H1 (cell line): Measurements from ENCODE around the gene ZNF248. TPM values are rescaled to one million over a fixed set of nuclear protein-coding genes. Genes with fewer than 3 reads are reported as not detected.

Experiments used
- CTCF ChIA-PET: fragments of 300-600 bp; sonication (Branson Sonifier 250); formaldehyde crosslinking; loops from one replicate; lab custom pipeline; 2021; ENCODE audit not compliant: partially characterized antibody; lab: Charles Lee
- POLR2A ChIA-PET: fragments of 300-600 bp; sonication (Branson Sonifier 250); formaldehyde crosslinking; loops from one replicate; lab custom pipeline; 2021; ENCODE audit warnings: inconsistent platforms; ENCODE audit not compliant: partially characterized antibody; lab: Charles Lee
- DNase-seq, 2 experiments: peaks; one replicate each; pipeline versions ENCODE4 v3.0.0 to v3.0.0-alpha.2; 2010 to 2022; ENCODE audit warnings: low spot score in 2 of 2, low read depth in 1 of 2, mixed read lengths in 1 of 2
- FAIRE-seq: peaks from 2 replicates; lab custom pipeline; 2011; peaks lifted over from hg19 to GRCh38; lab: Jason Lieb, UNC
- H2AFZ ChIP-seq: 2 replicates; pipeline ENCODE4 v1.8.1; 2012; ENCODE audit warnings: low read length, inconsistent platforms
- H2AK5ac ChIP-seq: 2 replicates; pipeline ENCODE4 v1.6.1; 2013; ENCODE audit warnings: low read depth, low read length
- H2BK120ac ChIP-seq: replicated peaks from 2 replicates; pipeline ENCODE3; 2013; ENCODE audit warnings: low read depth, low read length, inconsistent platforms
- H2BK12ac ChIP-seq: 2 replicates; pipeline ENCODE4 v1.6.1; 2013; ENCODE audit warnings: low read depth, low read length
- H2BK15ac ChIP-seq: 2 replicates; pipeline ENCODE4 v1.6.1; 2013; ENCODE audit warnings: low read length
- H2BK20ac ChIP-seq: 2 replicates; pipeline ENCODE4 v1.6.1; 2013; ENCODE audit warnings: low read length
- H2BK5ac ChIP-seq: 2 replicates; pipeline ENCODE4 v1.6.1; 2013; ENCODE audit warnings: low read depth, low read length
- H3K14ac ChIP-seq: 2 replicates; pipeline ENCODE4 v1.6.1; 2013; ENCODE audit warnings: inconsistent platforms; ENCODE audit not compliant: insufficient read length
- H3K18ac ChIP-seq: 2 replicates; pipeline ENCODE4 v1.6.1; 2013; ENCODE audit warnings: low read length; ENCODE audit errors: extremely low read depth
- H3K23ac ChIP-seq: 2 replicates; pipeline ENCODE4 v1.6.1; 2013; ENCODE audit warnings: inconsistent platforms; ENCODE audit not compliant: insufficient read length
- H3K23me2 ChIP-seq: 2 replicates; pipeline ENCODE4 v1.6.1; 2013; ENCODE audit warnings: low read depth, low read length
- H3K27ac ChIP-seq: 2 replicates; pipeline ENCODE4 v1.6.1; 2011; ENCODE audit warnings: low read depth, low read length, inconsistent platforms
- H3K27me3 ChIP-seq, 4 experiments: replicated peaks in 1 of 4; 1 replicate in 1 of 4; 2 replicates in 3 of 4; pipeline versions ENCODE4 v1.6.1 to v1.8.1; 2011 to 2013; ENCODE audit warnings: low read length in 3 of 4, mild to moderate bottlenecking in 3 of 4, inconsistent platforms in 2 of 4, mixed read lengths in 2 of 4, moderate library complexity in 1 of 4; ENCODE audit not compliant: control insufficient read depth in 3 of 4, insufficient read depth in 3 of 4; ENCODE audit errors: extremely low read depth in 1 of 4
- H3K36me3 ChIP-seq, 4 experiments: 2 replicates each; pipeline versions ENCODE4 v1.6.1 to v1.8.1; 2011 to 2013; ENCODE audit warnings: mild to moderate bottlenecking in 4 of 4, low read length in 3 of 4, moderate library complexity in 2 of 4, control low read depth in 1 of 4, inconsistent platforms in 1 of 4; ENCODE audit not compliant: insufficient read depth in 4 of 4, control insufficient read depth in 2 of 4
- H3K4ac ChIP-seq: replicated peaks from 2 replicates; pipeline ENCODE3; 2013; ENCODE audit warnings: low read length, low read depth, mixed read lengths, inconsistent platforms; ENCODE audit not compliant: insufficient read length
- H3K4me1 ChIP-seq, 4 experiments: replicated peaks in 1 of 4; 1 replicate in 1 of 4; 2 replicates in 3 of 4; pipeline versions ENCODE4 v1.6.1 to v1.8.1; 2011 to 2013; ENCODE audit warnings: low read length in 3 of 4, inconsistent platforms in 2 of 4, mixed read lengths in 1 of 4; ENCODE audit not compliant: insufficient read depth in 4 of 4, control insufficient read depth in 3 of 4
- H3K4me2 ChIP-seq, 2 experiments: 2 replicates each; pipeline versions ENCODE4 v1.6.1 to v1.8.1; 2011 to 2013; ENCODE audit warnings: low read depth in 2 of 2, low read length in 2 of 2, control low read depth in 1 of 2, inconsistent platforms in 1 of 2, mild to moderate bottlenecking in 1 of 2; ENCODE audit not compliant: insufficient read depth in 1 of 2
- H3K4me3 ChIP-seq, 4 experiments: fragments of 200-600, 300-600 bp in 1 of 4; sonication (generic), shearing (Covaris generic), sonication (Bioruptor Twin) in 1 of 4; 2 replicates each; pipeline versions ENCODE4 v1.5.1 to v1.8.1; 2011 to 2016; ENCODE audit warnings: low read length in 4 of 4, low read depth in 3 of 4, control low read depth in 2 of 4, inconsistent platforms in 2 of 4, mild to moderate bottlenecking in 2 of 4, mixed read lengths in 1 of 4, moderate library complexity in 1 of 4; ENCODE audit not compliant: insufficient read depth in 2 of 4; ENCODE audit errors: extremely low read depth in 1 of 4
- H3K56ac ChIP-seq: replicated peaks from 2 replicates; pipeline ENCODE3; 2013; ENCODE audit warnings: low read depth, mild to moderate bottlenecking, mixed read lengths, low read length, inconsistent platforms; ENCODE audit not compliant: insufficient read length
- H3K79me1 ChIP-seq: 2 replicates; pipeline ENCODE4 v1.6.1; 2013; ENCODE audit warnings: low read depth, low read length, control low read depth
- H3K79me2 ChIP-seq, 2 experiments: 2 replicates each; pipeline versions ENCODE4 v1.6.1 to v1.8.1; 2012 to 2013; ENCODE audit warnings: low read length in 2 of 2, mild to moderate bottlenecking in 2 of 2, inconsistent platforms in 1 of 2; ENCODE audit not compliant: insufficient read depth in 2 of 2, control insufficient read depth in 1 of 2
- H3K9ac ChIP-seq, 4 experiments: replicated peaks in 1 of 4; 1 replicate in 1 of 4; 2 replicates in 3 of 4; pipeline versions ENCODE4 v1.6.1 to v1.8.1; 2011 to 2013; ENCODE audit warnings: low read depth in 3 of 4, low read length in 3 of 4, control low read depth in 2 of 4, mild to moderate bottlenecking in 2 of 4, moderate library complexity in 2 of 4, inconsistent platforms in 1 of 4; ENCODE audit errors: extremely low read depth in 1 of 4
- H3K9me3 ChIP-seq, 2 experiments: 2 replicates each; pipeline versions ENCODE4 v1.6.1 to v1.8.1; 2012 to 2013; ENCODE audit warnings: mild to moderate bottlenecking in 2 of 2, moderate library complexity in 2 of 2, control low read depth in 1 of 2, inconsistent platforms in 1 of 2, low read depth in 1 of 2, low read length in 1 of 2, mixed read lengths in 1 of 2; ENCODE audit not compliant: insufficient read depth in 2 of 2
- H4K20me1 ChIP-seq, 2 experiments: replicated peaks in 1 of 2; 2 replicates each; pipeline versions ENCODE3 to v1.8.1; 2011 to 2013; ENCODE audit warnings: inconsistent platforms in 2 of 2, low read length in 2 of 2, mild to moderate bottlenecking in 1 of 2; ENCODE audit not compliant: insufficient read depth in 2 of 2, control insufficient read depth in 1 of 2
- H4K5ac ChIP-seq: 2 replicates; pipeline ENCODE4 v1.6.1; 2013; ENCODE audit warnings: low read length, low read depth, mixed read lengths, inconsistent platforms; ENCODE audit not compliant: insufficient read length
- H4K8ac ChIP-seq: 2 replicates; pipeline ENCODE4 v1.8.0; 2013; ENCODE audit warnings: mild to moderate bottlenecking, moderate library complexity, low read length, inconsistent platforms; ENCODE audit not compliant: insufficient read depth; ENCODE audit errors: extremely low read depth
- H4K91ac ChIP-seq: replicated peaks from 2 replicates; pipeline ENCODE3; 2013; ENCODE audit warnings: low read length, mixed read lengths, inconsistent platforms; ENCODE audit not compliant: insufficient read length
- BACH1 ChIP-seq: IDR thresholded peaks from 2 replicates; pipeline ENCODE4 v1.6.1; 2012; ENCODE audit warnings: low read length, improper control_type of control experiment
- CHD2 ChIP-seq: IDR thresholded peaks from 2 replicates; pipeline ENCODE4 v1.6.1; 2012; ENCODE audit warnings: low read length, improper control_type of control experiment
- EP300 ChIP-seq, 2 experiments: IDR thresholded peaks; 1 replicate in 1 of 2; 2 replicates in 1 of 2; pipeline ENCODE4 v1.6.1; 2011 to 2012; ENCODE audit warnings: low read depth in 2 of 2, low read length in 2 of 2, mild to moderate bottlenecking in 2 of 2, borderline replicate concordance in 1 of 2, inconsistent platforms in 1 of 2, moderate library complexity in 1 of 2
- FOSL1 ChIP-seq: IDR thresholded peaks from 2 replicates; pipeline ENCODE4 v1.6.1; 2011; ENCODE audit warnings: mild to moderate bottlenecking, low read depth, low read length, moderate library complexity; ENCODE audit not compliant: insufficient read depth
- GTF2F1 ChIP-seq: IDR thresholded peaks from 2 replicates; pipeline ENCODE4 v1.6.1; 2012; ENCODE audit warnings: low read depth, low read length, improper control_type of control experiment, borderline replicate concordance
- HDAC2 ChIP-seq, 2 experiments: fragments of 300-600 bp in 1 of 2; sonication (generic) in 1 of 2; IDR thresholded peaks; 2 replicates each; pipeline ENCODE4 v1.6.1; 2011 to 2012; ENCODE audit warnings: low read depth in 2 of 2, low read length in 2 of 2, mild to moderate bottlenecking in 2 of 2, moderate library complexity in 2 of 2, borderline replicate concordance in 1 of 2, inconsistent platforms in 1 of 2
- JUN ChIP-seq: IDR thresholded peaks from 2 replicates; pipeline ENCODE4 v1.6.1; 2011; ENCODE audit warnings: low read depth, mild to moderate bottlenecking, improper control_type of control experiment, low read length
- PHF8 ChIP-seq: fragments of 200-600 bp; sonication (generic); conservative IDR thresholded peaks from 2 replicates; pipeline ENCODE4 v1.7.1; 2012; ENCODE audit warnings: low read depth, mild to moderate bottlenecking, inconsistent platforms, low read length, moderate library complexity
- POLR2AphosphoS5 ChIP-seq: IDR thresholded peaks from 2 replicates; pipeline ENCODE4 v1.6.1; 2011; ENCODE audit warnings: low read depth, low read length
- SAP30 ChIP-seq: fragments of 300-600 bp; sonication (generic); IDR thresholded peaks from 2 replicates; pipeline ENCODE4 v1.7.1; 2012; ENCODE audit warnings: low read length, moderate library complexity, mild to moderate bottlenecking, inconsistent platforms; ENCODE audit not compliant: insufficient read depth, insufficient replicate concordance
- SIN3A ChIP-seq, 2 experiments: IDR thresholded peaks in 1 of 2; conservative IDR thresholded peaks in 1 of 2; 2 replicates each; pipeline ENCODE4 v1.6.1; 2011 to 2012; ENCODE audit warnings: low read length in 2 of 2, improper control_type of control experiment in 1 of 2, low read depth in 1 of 2, mild to moderate bottlenecking in 1 of 2
- SP1 ChIP-seq: IDR thresholded peaks from 2 replicates; pipeline ENCODE4 v1.6.1; 2011; ENCODE audit warnings: low read depth, low read length
- SRF ChIP-seq: IDR thresholded peaks from 2 replicates; pipeline ENCODE4 v1.6.1; 2011; ENCODE audit warnings: mild to moderate bottlenecking, low read depth, low read length, moderate library complexity
- TBP ChIP-seq: IDR thresholded peaks from 2 replicates; pipeline ENCODE4 v1.6.1; 2011; ENCODE audit warnings: low read depth, low read length, improper control_type of control experiment
- polyA plus RNA-seq, 7 experiments: library from polyadenylated mRNA; depleted of rRNA in 3 of 7; stranded (reverse) in 5 of 7; unstranded in 2 of 7; fragments of >200 nt in 5 of 7; fragments of 200-250 nt in 2 of 7; gene quantifications; 1 replicate in 5 of 7; 2 replicates in 1 of 7; 4 replicates in 1 of 7; pipeline versions ENCODE4 v1.2.1 to v1.2.3, GENCODE V29; 2011 to 2013; ENCODE audit warnings: missing spikeins in 2 of 7, mixed read lengths in 2 of 7
- total RNA-seq: library from RNA; stranded (reverse); fragmentation: NEBNext Ultra II Directional; extraction: Animal tissue kit (Norgen Biotek cat#: 25700); gene quantifications from 2 replicates; pipeline ENCODE4 v1.2.1, GENCODE V29; 2021

Gene ZNF248
- total and polyA plus RNA-seq, 2 of the 8 experiments (the other 6 are each of a cell fraction or from before 2014, with no cell fraction given) = 9.1 TPM; not detected in 1

GRCh38 chr10:37763132-37763531 is 94.3 kb downstream of the ZNF248 start (continued):
- TF ChIP-seq PHF8 (no peak), BACH1 (no peak)

DNA sequence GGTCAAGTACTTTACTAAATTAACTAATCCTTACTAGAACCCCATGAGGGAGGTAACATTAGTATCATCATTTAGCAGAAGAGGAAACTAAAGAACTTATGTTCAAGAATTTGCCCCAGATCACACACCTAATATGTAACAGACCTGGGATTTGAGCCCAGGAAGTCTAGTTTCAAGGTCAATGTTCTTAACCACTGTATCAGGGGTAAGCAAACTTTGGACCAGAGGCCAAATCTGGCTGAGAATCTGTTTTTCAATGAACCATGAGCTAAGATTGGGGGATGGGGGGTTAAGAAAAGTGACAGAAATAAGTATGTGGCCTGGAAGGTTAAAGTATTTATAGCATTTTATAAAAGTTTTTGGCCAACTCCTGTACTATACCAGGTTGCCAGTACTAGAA is 95.1 kb downstream of the ZNF248 start:
- Histone ChIP-seq H2AK5ac (no peak overlapping the region), H3K79me1 (no peaks in the 10 kb centered on the region), H2BK20ac (no peak overlapping the region), H3K4me2 (no peak overlapping the region), H2AFZ (no peak overlapping the region), H3K79me2 (no peaks in the 10 kb centered on the region), H4K20me1 (no peaks in the 10 kb centered on the region), H2BK5ac (no peak overlapping the region), H4K5ac (no peak overlapping the region), H3K27ac (no peak overlapping the region), H2BK12ac (no peak overlapping the region), H3K18ac (no peak overlapping the region), H3K9me3 (peaks cover 58 to 75% of the 10 kb centered on the region in 2 experiments), H3K27me3 (no peaks in the 10 kb centered on the region), H3K14ac (no peak overlapping the region), H2BK120ac (no peak overlapping the region), H2BK15ac (no peak overlapping the region), H3K23ac (no peak overlapping the region), H3K9ac (no peak overlapping the region), H3K23me2 (no peaks in the 10 kb centered on the region), H4K91ac (no peak overlapping the region), H4K8ac (no peak overlapping the region), H3K4me1 (no peaks in the 10 kb centered on the region), H3K4me3 (no peak overlapping the region), H3K36me3 (no peaks in the 10 kb centered on the region), H3K56ac (no peak overlapping the region), H3K4ac (no peak overlapping the region)
- FAIRE-seq (no peak), DNase-seq (no peak)
- CTCF ChIA-PET = no interaction called here
- POLR2A ChIA-PET = no interaction called here
- no peak for TF ChIP-seq TBP
- TF ChIP-seq SAP30 = no peak
- no peak for TF ChIP-seq CHD2
- no peak for TF ChIP-seq FOSL1
- TF ChIP-seq EP300 (IDR thresholded peaks at IDR 0.05; ENCODE audit: borderline replicate concordance in 1 of 2, low read depth in 2 of 2, low read length in 2 of 2) = no peak
- TF ChIP-seq HDAC2 (IDR thresholded peaks at IDR 0.05; ENCODE audit: borderline replicate concordance in 1 of 2, low read depth in 2 of 2, low read length in 2 of 2) = no peak
- no peak for TF ChIP-seq SP1
- no peak for TF ChIP-seq POLR2AphosphoS5
- TF ChIP-seq JUN = no peak
- no peak for TF ChIP-seq SIN3A (conservative IDR thresholded peaks at IDR 0.05 in 1 of 2, IDR thresholded peaks at IDR 0.05 in 1 of 2; ENCODE audit: low read depth in 1 of 2, low read length in 2 of 2)
- no peak for TF ChIP-seq GTF2F1
- no peak for TF ChIP-seq SRF
